Neuronal stem cell (in vitro differentiated cells): ENCODE measurements around the gene PTCRA. TPM values are rescaled to one million over a fixed set of nuclear protein-coding genes. Genes with fewer than 3 reads are reported as not detected.

Source experiments
- DNase-seq: peaks from one replicate; pipeline ENCODE4 v3.0.0-alpha.2; 2013; ENCODE audit warnings: low spot score
- H2AFZ ChIP-seq: one replicate; pipeline ENCODE4 v1.6.1; 2013; ENCODE audit warnings: mild to moderate bottlenecking, low read length, inconsistent platforms
- H2AK5ac ChIP-seq: 2 replicates; pipeline ENCODE4 v1.6.1; 2013; ENCODE audit warnings: low read depth, mild to moderate bottlenecking, inconsistent platforms, low read length, moderate library complexity, mixed read lengths
- H2BK120ac ChIP-seq: 2 replicates; pipeline ENCODE4 v1.6.1; 2013; ENCODE audit warnings: low read depth, mild to moderate bottlenecking, inconsistent platforms, low read length, moderate library complexity, mixed read lengths
- H2BK12ac ChIP-seq: one replicate; pipeline ENCODE4 v1.6.1; 2013; ENCODE audit warnings: low read length, inconsistent platforms
- H2BK15ac ChIP-seq: 2 replicates; pipeline ENCODE4 v1.6.1; 2013; ENCODE audit warnings: mild to moderate bottlenecking, low read length, inconsistent platforms, mixed read lengths
- H2BK5ac ChIP-seq: one replicate; pipeline ENCODE4 v1.6.1; 2013; ENCODE audit warnings: inconsistent platforms, mild to moderate bottlenecking, low read length, moderate library complexity
- H3K14ac ChIP-seq: one replicate; pipeline ENCODE4 v1.6.1; 2013; ENCODE audit warnings: low read length, inconsistent platforms
- H3K18ac ChIP-seq: 2 replicates; pipeline ENCODE4 v1.6.1; 2013; ENCODE audit warnings: low read length, inconsistent platforms
- H3K23ac ChIP-seq: 2 replicates; pipeline ENCODE4 v1.6.1; 2013; ENCODE audit warnings: low read depth, mild to moderate bottlenecking, mixed read lengths, low read length, inconsistent platforms; ENCODE audit not compliant: poor library complexity
- H3K27ac ChIP-seq: replicated peaks from 3 replicates; pipeline ENCODE4 v1.5.1; 2013; ENCODE audit warnings: low read length, inconsistent platforms
- H3K27me3 ChIP-seq, 3 experiments: 2 replicates each; pipeline ENCODE4 v1.6.1; 2013; ENCODE audit warnings: low read length in 3 of 3, mild to moderate bottlenecking in 2 of 3, inconsistent platforms in 1 of 3, low read depth in 1 of 3, mixed read lengths in 1 of 3, moderate library complexity in 1 of 3; ENCODE audit not compliant: control insufficient read depth in 3 of 3, insufficient read depth in 3 of 3
- H3K36me3 ChIP-seq, 2 donors: replicated peaks in 1 of 2; 2 replicates each; pipeline ENCODE4 v1.6.1; 2013; ENCODE audit warnings: low read length in 2 of 2; ENCODE audit not compliant: control insufficient read depth in 2 of 2, insufficient read depth in 2 of 2
- H3K4ac ChIP-seq: 2 replicates; pipeline ENCODE4 v1.6.1; 2013; ENCODE audit warnings: inconsistent platforms, mild to moderate bottlenecking, low read length, moderate library complexity
- H3K4me1 ChIP-seq, 2 donors: 1 replicate in 1 of 2; 2 replicates in 1 of 2; pipeline ENCODE4 v1.6.1; 2013; ENCODE audit warnings: low read length in 2 of 2, low read depth in 1 of 2; ENCODE audit not compliant: control insufficient read depth in 2 of 2, insufficient read depth in 1 of 2
- H3K4me2 ChIP-seq: one replicate; pipeline ENCODE4 v1.6.1; 2013; ENCODE audit warnings: mild to moderate bottlenecking, low read length, inconsistent platforms; ENCODE audit not compliant: insufficient read depth, poor library complexity, severe bottlenecking
- H3K4me3 ChIP-seq, 2 donors: 2 replicates each; pipeline ENCODE4 v1.5.1; 2013; ENCODE audit warnings: low read length in 2 of 2, mild to moderate bottlenecking in 2 of 2, inconsistent platforms in 1 of 2, moderate library complexity in 1 of 2
- H3K79me1 ChIP-seq: one replicate; pipeline ENCODE4 v1.6.1; 2013; ENCODE audit warnings: low read depth, mild to moderate bottlenecking, inconsistent platforms, low read length, moderate library complexity
- H3K9ac ChIP-seq: one replicate; pipeline ENCODE4 v1.6.1; 2013; ENCODE audit warnings: mild to moderate bottlenecking, low read depth, low read length, inconsistent platforms; ENCODE audit not compliant: poor library complexity
- H3K9me3 ChIP-seq, 2 donors: replicated peaks in 1 of 2; 2 replicates each; pipeline versions ENCODE3 to v1.6.1; 2013; ENCODE audit warnings: low read length in 2 of 2, mild to moderate bottlenecking in 2 of 2, inconsistent platforms in 1 of 2, low read depth in 1 of 2, mixed read lengths in 1 of 2, moderate library complexity in 1 of 2; ENCODE audit not compliant: control insufficient read depth in 2 of 2, insufficient read depth in 1 of 2
- H4K8ac ChIP-seq: one replicate; pipeline ENCODE4 v1.6.1; 2013; ENCODE audit warnings: low read depth, mild to moderate bottlenecking, inconsistent platforms, low read length, moderate library complexity
- H4K91ac ChIP-seq: one replicate; pipeline ENCODE4 v1.6.1; 2013; ENCODE audit warnings: low read length, low read depth, mild to moderate bottlenecking, inconsistent platforms; ENCODE audit not compliant: poor library complexity
- WGBS, 2 donors: extraction: QIAGEN DNeasy Blood & Tissue Kit; methylation state at CpG; one replicate each; pipeline ENCODE4 v1.1.7; 2013; ENCODE audit warnings: missing lambda C conversion rate in 2 of 2, mixed read lengths in 1 of 2; ENCODE audit not compliant: insufficient read length in 2 of 2, insufficient replicate concordance in 1 of 2; ENCODE audit errors: extremely low coverage in 2 of 2; 5-methylcytosine and 5-hydroxymethylcytosine counted together
- polyA plus RNA-seq, 2 experiments: library from polyadenylated mRNA; stranded (reverse); fragments of 200-250 nt; gene quantifications; one replicate each; pipeline ENCODE4 v1.2.3, GENCODE V29; 2013

Gene PTCRA
- not detected for polyA plus RNA-seq (2013, experiment 1 of 2)
- polyA plus RNA-seq (2013, experiment 2 of 2), result not detected

GRCh38 chr6:42915732-42916131 is at the start of gene PTCRA:
PTCRA (plus strand) TSS chr6:42916053; CDS start chr6:42916070, 17 bp downstream.
- WGBS, 2 donors, result no CpG with 5 or more reads among the region's 10 CpGs
- Histone ChIP-seq H2BK12ac (no peak within 1 kb of the TSS), H2AFZ (peak within 1 kb of the TSS; percentile 59)

GRCh38 chr6:42870145-42870936 is 45.5 kb upstream of the PTCRA start:
- Histone ChIP-seq H3K4ac (no peak overlapping the region), H2AK5ac (no peak overlapping the region), H2BK12ac (no peak overlapping the region), H2BK15ac (no peak overlapping the region), H3K18ac (no peak overlapping the region), H3K14ac (no peak overlapping the region), H2BK5ac (no peak overlapping the region), H3K9me3 (no peaks in the 10 kb centered on the region), H3K23ac (no peak overlapping the region), H3K9ac (no peak overlapping the region), H4K91ac (no peak overlapping the region), H4K8ac (no peak overlapping the region), H2AFZ (no peak overlapping the region), H2BK120ac (no peak overlapping the region), H3K27ac (no peak overlapping the region), H3K27me3 (no peaks in the 10 kb centered on the region), H3K79me1 (no peaks in the 10 kb centered on the region), H3K36me3 (peaks cover 0 to 17% of the 10 kb centered on the region in 2 donors), H3K4me1 (peaks cover 0 to 4% of the 10 kb centered on the region in 2 donors), H3K4me3 (no peak overlapping the region), H3K4me2 (no peak overlapping the region)
- no peak for DNase-seq
- no CpG with 5 or more reads among the region's 2 CpGs for WGBS, 2 donors

More at GRCh38 chr6:42915732-42916131, at the start of gene PTCRA:
- Histone ChIP-seq H4K8ac (no peak within 1 kb of the TSS), H3K4me1 (no peaks in the 10 kb centered on the region), H3K27me3 (no peaks in the 10 kb centered on the region), H3K9ac (no peak within 1 kb of the TSS), H3K14ac (peak within 1 kb of the TSS; percentile 38), H3K9me3 (no peaks in the 10 kb centered on the region), H4K91ac (no peak within 1 kb of the TSS), H2BK15ac (peak within 1 kb of the TSS; percentile 83), H3K23ac (no peak within 1 kb of the TSS), H3K36me3 (no peaks in the 10 kb centered on the region), H3K4me3 (no peak within 1 kb of the TSS), H3K27ac (no peak within 1 kb of the TSS), H3K4me2 (no peak within 1 kb of the TSS), H3K4ac (peak within 1 kb of the TSS; percentile 42), H2BK5ac (peak within 1 kb of the TSS; percentile 90), H2AK5ac (no peak within 1 kb of the TSS), H3K18ac (peak within 1 kb of the TSS; percentile 64), H2BK120ac (peak within 1 kb of the TSS; percentile 61), H3K79me1 (peaks cover 2% of the 10 kb centered on the region)
- DNase-seq, result no peak

- H3K9ac ChIP-seq, result no peak overlapping the region
- H2AK5ac ChIP-seq, result no peak overlapping the region
- no peak overlapping the region for H2AFZ ChIP-seq
- H3K27ac ChIP-seq, result no peak overlapping the region
- H2BK12ac ChIP-seq, result no peak overlapping the region
- no peak overlapping the region for H4K91ac ChIP-seq
- H3K36me3 ChIP-seq, result peaks cover 0 to 8% of the 10 kb centered on the region in 2 donors
- H3K18ac ChIP-seq, result no peak overlapping the region
- H2BK5ac ChIP-seq, result no peak overlapping the region
- no CpG with 5 or more reads among the region's 3 CpGs for WGBS, 2 donors
- peaks cover 0 to 4% of the 10 kb centered on the region in 2 donors for H3K4me1 ChIP-seq
- no peak overlapping the region for H3K23ac ChIP-seq
- H4K8ac ChIP-seq, result no peak overlapping the region
- H2BK120ac ChIP-seq, result no peak overlapping the region
- H3K4me3 ChIP-seq, result no peak overlapping the region
- H3K79me1 ChIP-seq, result no peaks in the 10 kb centered on the region
- no peak overlapping the region for H2BK15ac ChIP-seq
- H3K9me3 ChIP-seq, result no peaks in the 10 kb centered on the region
- no peak for DNase-seq
- no peaks in the 10 kb centered on the region for H3K27me3 ChIP-seq
- no peak overlapping the region for H3K4me2 ChIP-seq
- H3K4ac ChIP-seq, result no peak overlapping the region
- H3K14ac ChIP-seq, result no peak overlapping the region
Observed at GRCh38 chr6:42871711-42872110, 44.1 kb upstream of the PTCRA start.

DNA sequence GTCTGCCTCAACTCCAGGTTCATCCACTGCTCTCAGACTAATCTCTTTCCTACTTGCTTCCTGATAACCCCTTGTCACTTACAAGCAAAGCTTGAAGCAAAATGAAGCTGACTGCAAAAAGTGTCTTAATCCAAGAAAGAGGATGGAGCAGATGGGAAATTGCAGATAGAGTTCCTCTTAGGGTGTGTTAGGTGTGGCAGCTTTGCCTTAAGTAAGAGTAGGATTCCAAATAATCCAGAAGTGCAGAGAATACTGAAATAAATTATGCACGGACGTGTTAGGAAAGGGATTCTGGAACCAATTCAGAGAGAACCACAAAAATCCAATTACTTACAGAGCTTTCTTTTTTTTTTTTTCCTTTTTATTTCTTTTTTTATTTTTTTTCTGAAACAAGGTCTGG is 42.5 kb upstream of the PTCRA start:
- Histone ChIP-seq H3K4ac (no peak overlapping the region), H2AK5ac (no peak overlapping the region), H4K8ac (no peak overlapping the region), H3K9ac (no peak overlapping the region), H3K4me2 (no peak overlapping the region), H3K4me1 (peaks cover 0 to 4% of the 10 kb centered on the region in 2 donors), H3K18ac (no peak overlapping the region), H3K36me3 (no peaks in the 10 kb centered on the region), H2AFZ (no peak overlapping the region), H3K4me3 (no peak overlapping the region), H2BK15ac (no peak overlapping the region), H3K14ac (no peak overlapping the region), H4K91ac (no peak overlapping the region), H2BK5ac (no peak overlapping the region), H3K27me3 (no peaks in the 10 kb centered on the region), H3K79me1 (no peaks in the 10 kb centered on the region), H2BK120ac (no peak overlapping the region), H2BK12ac (no peak overlapping the region), H3K27ac (no peak overlapping the region), H3K23ac (no peak overlapping the region), H3K9me3 (no peaks in the 10 kb centered on the region)
- DNase-seq, result no peak
- WGBS, 2 donors, result no CpG with 5 or more reads among the region's 2 CpGs
